IPS-18a (cell line): ENCODE data around the gene SLC39A5.

Experiments used
- H3K27ac ChIP-seq: one replicate; pipeline ENCODE4 v1.5.1; 2013; ENCODE audit warnings: low read length
- H3K27me3 ChIP-seq: one replicate; pipeline ENCODE4 v1.6.1; 2013; ENCODE audit warnings: mild to moderate bottlenecking, low read length; ENCODE audit not compliant: control insufficient read depth, insufficient read depth
- H3K36me3 ChIP-seq: one replicate; pipeline ENCODE4 v1.6.1; 2013; ENCODE audit warnings: low read depth, low read length; ENCODE audit not compliant: control insufficient read depth
- H3K4me1 ChIP-seq: one replicate; pipeline ENCODE4 v1.6.1; 2013; ENCODE audit warnings: low read depth, low read length; ENCODE audit not compliant: control insufficient read depth
- H3K4me3 ChIP-seq: one replicate; pipeline ENCODE4 v1.5.1; 2013; ENCODE audit warnings: low read length
- H3K9ac ChIP-seq: one replicate; pipeline ENCODE4 v1.6.1; 2013; ENCODE audit warnings: mild to moderate bottlenecking, low read length, moderate library complexity
- H3K9me3 ChIP-seq: one replicate; pipeline ENCODE4 v1.6.1; 2013; ENCODE audit warnings: low read depth, low read length; ENCODE audit not compliant: control insufficient read depth

SLC39A5 gene

GRCh38 chr12:56197921-56198635 is 31.8 kb upstream of the SLC39A5 start:
- Histone ChIP-seq H3K4me1 (no peaks in the 10 kb centered on the region), H3K9me3 (no peaks in the 10 kb centered on the region), H3K4me3 (no peak overlapping the region), H3K9ac (no peak overlapping the region), H3K27ac (no peak overlapping the region), H3K27me3 (no peaks in the 10 kb centered on the region), H3K36me3 (no peaks in the 10 kb centered on the region)

GRCh38 chr12:56198836-56199235 is 31.0 kb upstream of the SLC39A5 start:
- Histone ChIP-seq H3K27ac (no peak overlapping the region), H3K27me3 (no peaks in the 10 kb centered on the region), H3K9me3 (no peaks in the 10 kb centered on the region), H3K36me3 (no peaks in the 10 kb centered on the region), H3K4me1 (no peaks in the 10 kb centered on the region), H3K4me3 (no peak overlapping the region), H3K9ac (no peak overlapping the region)

DNA sequence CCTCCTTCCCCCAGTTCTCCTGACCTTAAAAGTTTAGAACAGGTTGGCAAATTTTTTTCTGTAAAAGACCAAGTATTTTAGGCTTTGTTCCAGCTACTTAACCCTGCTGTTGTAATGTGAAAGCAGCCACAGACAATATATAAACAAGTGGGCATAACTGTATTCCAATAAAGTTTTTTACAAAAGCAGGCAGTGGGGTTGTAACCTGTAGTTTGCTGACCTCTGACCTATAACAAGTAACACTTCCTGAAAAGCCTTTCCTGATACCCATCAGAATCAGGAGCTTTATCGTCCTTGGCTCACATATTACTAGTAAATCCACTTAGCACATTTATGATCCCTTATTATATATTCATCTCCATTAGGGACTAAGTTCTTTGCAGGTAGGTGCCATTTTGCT is 27.5 kb upstream of the SLC39A5 start:
- H3K27ac ChIP-seq, result no peak overlapping the region
- no peaks in the 10 kb centered on the region for H3K27me3 ChIP-seq
- peaks cover 27% of the 10 kb centered on the region for H3K36me3 ChIP-seq
- no peaks in the 10 kb centered on the region for H3K9me3 ChIP-seq
- no peaks in the 10 kb centered on the region for H3K4me1 ChIP-seq
- no peak overlapping the region for H3K9ac ChIP-seq
- no peak overlapping the region for H3K4me3 ChIP-seq

- Histone ChIP-seq H3K4me3 (no peak overlapping the region), H3K36me3 (peaks cover 32% of the 10 kb centered on the region), H3K27ac (no peak overlapping the region), H3K27me3 (no peaks in the 10 kb centered on the region), H3K9ac (no peak overlapping the region), H3K9me3 (no peaks in the 10 kb centered on the region), H3K4me1 (no peaks in the 10 kb centered on the region)
Observed at GRCh38 chr12:56202838-56203237, 27.0 kb upstream of the SLC39A5 start.

- Histone ChIP-seq H3K36me3 (peaks cover 36% of the 10 kb centered on the region), H3K9ac (no peak overlapping the region), H3K4me1 (no peaks in the 10 kb centered on the region), H3K27ac (no peak overlapping the region), H3K4me3 (no peak overlapping the region), H3K9me3 (no peaks in the 10 kb centered on the region), H3K27me3 (no peaks in the 10 kb centered on the region)
Observed at GRCh38 chr12:56204275-56204674, 25.6 kb upstream of the SLC39A5 start.

DNA sequence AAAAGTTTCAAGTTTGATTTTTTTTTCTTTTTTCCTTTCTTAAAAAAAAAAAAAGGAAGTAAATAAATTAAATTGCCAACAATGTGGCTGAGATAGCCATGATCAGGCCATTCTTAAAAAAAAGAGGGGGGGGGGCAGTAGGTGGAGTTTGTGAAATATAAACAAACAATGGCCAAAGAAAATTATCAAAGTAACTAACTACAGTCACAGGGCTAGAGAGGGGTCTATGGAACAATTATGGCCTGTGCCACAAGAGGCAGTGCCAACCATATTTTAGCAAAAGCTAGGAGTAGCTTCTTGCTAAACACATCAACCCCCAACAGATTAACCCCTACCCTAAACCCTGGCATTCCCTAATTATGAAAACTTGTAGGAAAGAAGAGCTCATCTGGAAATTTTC is 24.4 kb upstream of the SLC39A5 start:
- peaks cover 45% of the 10 kb centered on the region for H3K36me3 ChIP-seq
- H3K4me3 ChIP-seq, result no peak overlapping the region
- H3K9ac ChIP-seq, result no peak overlapping the region
- H3K4me1 ChIP-seq, result no peaks in the 10 kb centered on the region
- H3K27ac ChIP-seq, result no peak overlapping the region
- no peaks in the 10 kb centered on the region for H3K27me3 ChIP-seq
- H3K9me3 ChIP-seq, result no peaks in the 10 kb centered on the region

- Histone ChIP-seq H3K36me3 (peaks cover 52% of the 10 kb centered on the region), H3K9ac (no peak overlapping the region), H3K27ac (no peak overlapping the region)
Observed at GRCh38 chr12:56206452-56207166, 23.2 kb upstream of the SLC39A5 start.

GRCh38 chr12:56208006-56208405 is 21.8 kb upstream of the SLC39A5 start:
- Histone ChIP-seq H3K9me3 (no peaks in the 10 kb centered on the region), H3K27me3 (no peaks in the 10 kb centered on the region), H3K27ac (no peak overlapping the region), H3K36me3 (peaks cover 65% of the 10 kb centered on the region), H3K4me3 (no peak overlapping the region), H3K4me1 (no peaks in the 10 kb centered on the region), H3K9ac (no peak overlapping the region)

More at GRCh38 chr12:56206452-56207166, 23.2 kb upstream of the SLC39A5 start:
- H3K27me3 ChIP-seq, result no peaks in the 10 kb centered on the region
- H3K9me3 ChIP-seq, result no peaks in the 10 kb centered on the region
- no peak overlapping the region for H3K4me3 ChIP-seq
- H3K4me1 ChIP-seq, result no peaks in the 10 kb centered on the region

GRCh38 chr12:56212361-56212760 is 17.5 kb upstream of the SLC39A5 start:
- no peak overlapping the region for H3K9ac ChIP-seq
- no peaks in the 10 kb centered on the region for H3K27me3 ChIP-seq
- H3K36me3 ChIP-seq, result peaks cover 66% of the 10 kb centered on the region
- no peak overlapping the region for H3K27ac ChIP-seq
- H3K4me3 ChIP-seq, result no peak overlapping the region
- H3K9me3 ChIP-seq, result no peaks in the 10 kb centered on the region
- H3K4me1 ChIP-seq, result no peaks in the 10 kb centered on the region

DNA sequence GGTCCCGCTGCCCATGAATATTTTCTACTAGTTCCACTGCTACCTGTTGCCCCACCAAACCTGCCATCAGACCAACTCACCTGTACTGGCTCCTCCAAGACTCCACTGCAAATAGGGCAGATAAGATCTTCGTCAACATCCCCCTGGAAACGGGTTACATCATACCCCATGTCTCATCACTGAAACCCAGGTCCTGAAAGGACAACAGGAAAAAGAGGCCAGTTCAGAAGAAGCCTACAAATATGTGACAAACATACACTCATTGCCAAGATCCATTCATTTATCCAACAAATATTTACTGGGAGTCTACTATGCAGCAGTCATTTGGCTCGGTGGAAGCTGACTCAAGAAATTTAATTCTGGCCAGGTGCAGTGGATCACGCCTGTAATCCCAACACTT is 16.0 kb upstream of the SLC39A5 start:
- Histone ChIP-seq H3K9me3 (no peaks in the 10 kb centered on the region), H3K36me3 (peaks cover 57% of the 10 kb centered on the region), H3K9ac (no peak overlapping the region)

GRCh38 chr12:56216461-56216860 is 13.4 kb upstream of the SLC39A5 start:
- Histone ChIP-seq H3K9me3 (no peaks in the 10 kb centered on the region), H3K4me3 (no peak overlapping the region), H3K4me1 (no peaks in the 10 kb centered on the region), H3K36me3 (peaks cover 42% of the 10 kb centered on the region), H3K9ac (no peak overlapping the region), H3K27me3 (no peaks in the 10 kb centered on the region), H3K27ac (no peak overlapping the region)

More for the DNA sequence above, 16.0 kb upstream of the SLC39A5 start:
- H3K4me3 ChIP-seq, result no peak overlapping the region
- no peaks in the 10 kb centered on the region for H3K4me1 ChIP-seq
- no peaks in the 10 kb centered on the region for H3K27me3 ChIP-seq
- no peak overlapping the region for H3K27ac ChIP-seq

- Histone ChIP-seq H3K9ac (no peak overlapping the region), H3K27me3 (no peaks in the 10 kb centered on the region), H3K9me3 (no peaks in the 10 kb centered on the region), H3K36me3 (peaks cover 12% of the 10 kb centered on the region), H3K4me3 (no peak overlapping the region), H3K27ac (no peak overlapping the region), H3K4me1 (peaks cover 16% of the 10 kb centered on the region)
Observed at GRCh38 chr12:56219840-56220239, 10.0 kb upstream of the SLC39A5 start.
